DMS79 (cell line): ENCODE measurements around the gene ANKRD11.
"Not testable (repeated sequence)": the region's sequence is repeated elsewhere in the genome, so short reads cannot be mapped to it uniquely, and the experiment has no call there.

Source experiments
- DNase-seq: peaks from one replicate; lab custom pipeline; 2025; lab: John Stamatoyannopoulos, UW

The ANKRD11 gene

DNA sequence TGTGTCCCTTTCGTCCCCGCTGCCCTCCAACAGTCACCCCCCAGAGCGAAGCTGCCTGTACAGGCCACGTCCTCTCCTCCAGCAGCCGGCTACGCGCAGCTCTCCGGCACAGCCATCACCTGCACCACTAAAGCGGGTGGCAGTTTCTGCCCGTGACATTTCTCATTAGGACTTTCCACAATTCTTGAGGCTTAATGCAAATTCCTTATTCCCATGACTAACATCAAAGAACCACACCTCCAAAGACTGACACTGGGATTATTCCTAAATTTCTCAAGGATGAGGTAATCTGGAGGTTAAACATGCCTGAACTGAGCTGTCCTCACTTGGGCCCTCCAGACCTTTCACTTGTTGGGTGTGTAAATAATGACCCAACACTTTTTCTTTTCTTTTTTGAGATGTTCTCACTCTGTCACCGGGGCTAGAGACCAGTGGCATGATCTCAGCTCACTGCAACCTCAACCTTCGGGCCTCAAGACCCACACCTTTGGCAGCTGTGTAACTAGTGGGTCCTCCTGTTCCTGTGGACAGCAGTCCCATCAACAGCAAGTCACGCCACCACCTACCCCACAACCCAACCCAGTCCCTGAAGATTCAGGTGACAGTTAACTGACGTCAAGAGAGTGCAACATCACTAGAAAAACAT, 11.7 kb downstream of the ANKRD11 start:
- no peak for DNase-seq

DNA sequence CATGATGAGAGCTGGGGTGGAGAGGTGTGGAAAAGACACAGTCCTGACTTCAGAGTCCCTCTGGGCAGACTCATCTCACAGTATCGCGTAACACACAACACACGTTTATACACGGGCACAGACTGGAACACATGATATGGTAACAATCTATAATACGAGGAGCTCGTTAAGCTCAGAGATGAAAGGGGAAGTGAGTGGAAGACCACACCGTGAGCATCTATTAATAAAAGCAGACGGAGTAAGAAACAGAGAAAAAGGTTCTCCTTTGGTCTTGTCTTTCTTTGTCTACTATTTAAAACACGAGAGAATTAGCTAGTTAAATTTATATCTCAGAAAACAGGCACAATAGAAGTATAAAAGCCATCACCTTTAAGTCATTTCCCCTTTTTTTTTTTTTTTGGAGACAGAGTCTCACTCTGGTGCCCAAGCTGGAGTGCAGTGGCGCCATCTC, 13.5 kb downstream of the ANKRD11 start:
- no peak for DNase-seq

DNA sequence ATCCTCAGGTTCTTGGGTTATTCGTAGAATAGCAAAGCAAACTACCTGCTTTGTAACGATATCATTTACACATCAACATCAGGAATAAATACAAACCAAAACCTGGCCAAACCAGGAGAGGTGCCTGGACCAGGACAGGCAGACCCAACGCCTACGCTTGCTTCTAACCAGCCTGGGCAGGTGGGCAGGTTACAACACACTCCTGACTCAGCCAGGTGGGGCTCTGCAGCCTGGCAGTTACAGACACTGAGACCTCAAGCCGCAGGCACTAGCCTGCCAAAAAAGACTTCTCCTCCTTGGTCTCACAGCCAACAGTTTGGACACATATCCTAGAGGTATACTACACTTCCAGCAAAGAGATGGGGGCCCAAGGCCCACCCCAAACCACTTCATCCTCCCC, 14.0 kb downstream of the ANKRD11 start:
- no peak for DNase-seq

DNA sequence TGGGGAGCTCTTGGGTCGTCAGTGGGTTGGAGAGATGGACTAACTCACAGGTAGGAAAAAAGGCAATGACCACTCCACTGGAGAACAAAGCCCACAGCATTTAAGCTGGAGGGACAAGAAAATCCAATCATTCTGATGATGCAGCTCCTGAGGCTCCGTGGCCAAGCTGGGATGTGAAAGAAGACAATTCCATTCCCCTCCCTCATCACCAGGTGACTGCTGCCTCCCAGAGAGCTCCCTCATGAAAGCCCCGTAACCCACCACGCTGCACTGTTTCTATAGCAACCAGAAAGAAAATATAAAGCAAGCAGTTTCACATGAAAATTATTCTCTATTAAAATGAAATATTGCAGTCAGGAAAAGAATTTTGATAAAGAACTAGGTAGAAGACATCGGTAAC, 15.2 kb downstream of the ANKRD11 start:
- DNase-seq: no peak

DNA sequence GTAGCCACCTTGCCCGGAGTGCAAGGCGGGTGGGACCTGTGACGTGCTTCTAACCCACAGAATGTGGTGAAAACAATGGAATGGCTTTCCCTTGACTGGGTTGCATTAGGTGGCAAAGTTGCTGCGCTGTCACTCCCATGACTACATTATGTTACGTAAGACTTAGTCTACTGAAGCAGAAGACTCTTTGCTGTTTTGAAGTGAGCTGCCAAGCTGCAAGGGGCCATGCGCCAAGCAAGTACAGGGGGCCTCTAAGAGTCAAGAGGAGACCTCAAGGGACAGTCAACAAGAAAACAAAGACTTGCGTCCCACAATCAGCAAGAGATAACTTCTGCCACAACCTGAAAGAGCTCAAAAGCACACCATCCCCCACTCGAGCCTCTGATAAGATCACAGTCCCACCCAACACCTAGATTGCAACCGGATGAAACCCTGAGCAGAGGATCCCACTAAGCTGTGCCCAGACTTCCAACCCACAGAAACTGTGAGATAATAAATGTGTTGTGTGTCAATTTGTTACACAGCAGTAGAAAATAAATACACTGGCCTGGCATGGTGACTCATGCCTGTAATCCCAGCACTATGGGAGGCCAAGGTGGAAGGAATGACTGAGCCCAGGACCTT, 16.5 kb downstream of the ANKRD11 start:
- no peak for DNase-seq

DNA sequence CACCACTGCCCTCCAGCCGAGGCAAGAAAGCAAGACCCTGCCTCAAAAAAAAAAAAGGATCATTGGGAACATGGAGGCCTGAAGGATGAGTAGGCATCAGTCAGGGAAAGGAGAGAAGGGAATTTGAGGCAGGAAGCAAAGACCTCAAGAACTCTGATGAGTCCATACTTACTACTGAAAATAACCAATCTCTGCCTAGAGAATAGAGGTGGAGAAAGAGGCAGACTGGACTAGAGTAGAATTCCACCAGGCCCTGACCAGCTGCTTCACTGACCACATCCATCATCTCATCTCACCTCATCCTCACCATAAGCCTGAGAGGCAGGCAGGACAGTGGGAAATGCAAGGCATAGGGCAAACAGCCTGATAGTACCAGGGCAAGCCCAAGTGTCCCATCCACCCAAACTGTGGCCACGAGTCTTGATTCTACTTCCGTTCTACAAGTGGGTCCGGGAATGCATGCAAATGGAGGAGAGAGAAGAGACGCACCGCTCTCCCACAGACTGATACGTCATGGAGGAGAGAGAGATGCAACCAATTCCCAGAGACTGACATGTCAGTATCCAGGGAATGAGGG, 17.1 kb downstream of the ANKRD11 start:
- DNase-seq: no peak

DNA sequence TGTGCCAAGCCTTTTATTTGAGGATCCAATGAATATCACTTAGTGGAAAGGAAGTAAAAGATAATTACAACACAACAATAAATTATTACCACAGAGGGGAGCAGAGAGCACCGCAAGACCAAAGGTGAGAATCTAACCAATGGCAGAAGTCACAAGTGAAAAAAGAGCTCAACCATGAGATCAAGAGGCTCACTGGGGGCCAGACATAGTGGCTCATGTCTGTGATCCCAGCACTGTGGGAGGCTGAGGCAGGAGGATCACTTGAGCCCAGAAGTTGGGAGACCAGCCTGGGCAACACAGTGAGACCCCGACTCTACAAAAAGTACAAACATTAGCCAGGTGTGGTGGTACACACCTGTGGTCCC, 17.7 kb downstream of the ANKRD11 start:
- no peak for DNase-seq

DNA sequence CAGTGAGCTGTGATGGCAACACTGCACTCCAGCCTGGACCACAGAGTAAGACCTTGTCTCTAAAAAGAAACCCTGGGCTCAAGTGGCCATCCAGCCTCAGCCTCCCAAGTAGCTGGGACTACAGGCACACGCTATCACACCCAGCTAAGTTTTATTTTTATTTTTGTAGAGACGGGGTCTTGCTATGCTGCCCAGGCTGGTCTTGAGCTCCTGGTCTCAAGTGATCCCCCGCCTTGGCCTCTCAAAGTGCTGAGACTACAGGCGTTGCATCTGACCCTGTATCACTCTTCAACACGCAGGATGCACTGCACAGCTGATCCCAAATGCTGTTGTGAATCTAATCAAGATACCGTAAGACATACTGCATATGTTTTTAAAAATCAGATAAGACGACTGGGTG, 23.0 kb downstream of the ANKRD11 start:
- DNase-seq: no peak

DNA sequence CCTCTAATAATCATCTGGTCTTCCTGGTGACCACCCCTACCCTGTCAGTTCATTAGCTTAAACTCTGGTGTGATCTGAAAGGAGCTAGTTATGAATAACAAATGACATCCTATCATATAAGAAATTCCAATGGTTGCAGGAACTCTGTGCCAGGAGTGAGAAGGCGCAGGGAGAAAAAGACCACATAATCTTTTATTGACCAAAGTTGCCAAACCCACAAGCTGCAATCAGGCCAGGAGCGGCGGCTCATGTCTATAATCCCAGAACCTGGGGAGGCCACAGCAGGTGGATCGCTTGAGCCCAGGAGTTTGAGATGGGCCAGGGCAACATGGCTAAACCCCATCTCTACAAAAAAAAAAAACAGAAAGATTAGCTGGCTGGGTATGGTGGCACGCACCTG, 23.4 kb downstream of the ANKRD11 start:
- DNase-seq: no peak

DNA sequence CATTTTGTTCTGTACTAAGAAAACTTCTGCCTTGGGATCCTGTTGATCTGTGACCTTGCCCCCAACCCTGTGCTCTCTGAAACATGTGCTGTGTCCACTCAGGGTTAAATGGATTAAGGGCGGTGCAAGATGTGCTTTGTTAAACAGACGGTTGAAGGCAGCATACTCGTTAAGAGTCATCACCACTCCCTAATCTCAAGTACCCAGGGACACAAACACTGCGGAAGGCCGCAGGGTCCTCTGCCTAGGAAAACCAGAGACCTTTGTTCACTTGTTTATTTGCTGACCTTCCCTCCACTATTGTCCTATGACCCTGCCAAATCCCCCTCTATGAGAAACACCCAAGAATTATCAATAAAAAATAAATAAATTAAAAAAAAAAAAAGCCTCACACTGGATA, 27.0 kb downstream of the ANKRD11 start:
- DNase-seq: not testable (repeated sequence)

DNA sequence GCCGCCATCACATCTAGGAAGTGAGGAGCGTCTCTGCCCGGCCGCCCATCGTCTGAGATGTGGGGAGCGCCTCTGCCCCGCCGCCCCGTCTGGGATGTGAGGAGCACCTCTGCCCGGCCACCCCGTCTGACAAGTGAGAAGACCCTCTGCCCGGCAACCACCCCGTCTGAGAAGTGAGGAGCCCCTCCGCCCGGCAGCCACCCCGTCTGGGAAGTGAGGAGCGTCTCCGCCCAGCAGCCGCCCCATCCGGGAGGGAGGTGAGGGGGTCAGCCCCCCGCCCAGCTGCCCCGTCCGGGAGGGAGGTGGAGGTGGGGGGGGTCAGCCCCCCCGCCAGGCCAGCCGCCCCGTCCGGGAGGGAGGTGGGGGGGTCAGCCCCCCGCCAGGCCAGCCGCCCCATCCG, 27.7 kb downstream of the ANKRD11 start:
- not testable (repeated sequence) for DNase-seq

DNA sequence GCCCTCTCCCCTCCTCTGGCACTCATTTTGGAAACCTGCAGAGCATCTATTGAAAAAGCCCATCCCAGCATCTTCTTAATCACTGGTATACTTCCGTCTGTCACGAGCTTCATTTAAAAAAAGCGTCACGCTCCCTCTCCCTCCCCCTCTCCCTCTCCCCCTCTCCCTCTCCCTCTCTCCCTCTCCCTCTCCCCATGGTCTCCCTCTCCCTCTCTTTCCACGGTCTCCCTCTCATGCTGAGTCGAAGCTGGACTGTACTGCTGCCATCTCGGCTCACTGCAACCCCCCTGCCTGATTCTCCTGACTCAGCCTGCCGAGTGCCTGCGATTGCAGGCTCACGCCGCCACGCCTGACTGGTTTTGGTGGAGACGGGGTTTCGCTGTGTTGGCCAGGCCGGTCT, 28.5 kb downstream of the ANKRD11 start:
- not testable (repeated sequence) for DNase-seq

DNA sequence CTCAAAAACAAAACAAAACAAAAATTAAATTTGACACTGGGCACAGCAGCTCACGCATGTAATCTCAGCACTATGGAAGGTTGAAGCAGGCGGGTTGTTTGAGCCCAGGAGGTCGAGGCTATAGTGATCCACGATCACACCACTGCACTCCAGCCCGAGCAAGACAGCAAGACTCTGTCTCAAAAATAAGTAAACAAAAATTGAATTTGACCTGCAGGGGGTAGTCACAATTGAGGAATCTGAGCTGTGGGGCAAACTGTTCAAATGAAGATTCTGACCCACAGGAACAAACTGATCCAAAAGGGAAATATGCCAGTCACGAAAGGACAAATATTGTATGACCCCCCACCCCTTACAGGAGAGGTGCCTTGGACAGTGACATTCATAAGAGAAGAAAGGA, 29.8 kb downstream of the ANKRD11 start:
- DNase-seq: no peak

DNA sequence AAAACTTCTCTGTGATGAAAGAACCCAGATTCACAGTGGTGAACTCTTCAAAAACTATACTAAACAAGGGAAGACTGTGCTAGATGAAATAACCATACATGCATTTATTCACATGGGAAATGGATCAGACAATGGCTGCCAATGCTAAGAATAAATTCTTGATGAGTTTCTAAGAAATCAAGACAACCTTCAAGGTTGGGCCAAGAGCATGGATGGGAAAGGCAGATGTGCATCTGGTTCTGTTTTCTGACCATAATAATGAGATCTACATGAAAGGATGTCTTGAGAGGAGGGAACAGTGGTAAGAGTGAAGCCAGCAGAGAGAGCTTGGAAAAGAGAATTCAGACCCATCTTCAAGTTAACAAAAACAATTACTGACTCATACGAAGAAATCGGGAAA, 31.4 kb downstream of the ANKRD11 start:
- no peak for DNase-seq

DNA sequence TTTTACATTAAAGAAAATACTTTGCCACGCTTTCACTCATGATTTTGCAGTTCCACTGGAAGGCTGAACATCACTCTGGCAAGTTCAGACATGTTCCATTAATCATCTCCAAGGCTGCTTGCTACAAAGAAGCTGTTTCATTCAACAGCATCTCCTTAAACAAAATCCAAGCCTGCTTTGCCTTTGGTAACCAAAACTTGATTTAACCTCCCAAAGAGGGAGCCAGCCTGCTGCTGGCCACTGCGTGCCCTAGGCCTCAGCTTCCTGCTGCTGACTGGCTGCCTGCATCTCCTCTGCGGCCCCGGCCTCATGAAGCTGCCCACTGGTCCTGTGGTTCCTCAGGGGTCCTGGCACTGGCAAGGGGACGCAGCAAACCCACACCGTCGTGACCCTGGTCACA, 31.8 kb downstream of the ANKRD11 start:
- no peak for DNase-seq

DNA sequence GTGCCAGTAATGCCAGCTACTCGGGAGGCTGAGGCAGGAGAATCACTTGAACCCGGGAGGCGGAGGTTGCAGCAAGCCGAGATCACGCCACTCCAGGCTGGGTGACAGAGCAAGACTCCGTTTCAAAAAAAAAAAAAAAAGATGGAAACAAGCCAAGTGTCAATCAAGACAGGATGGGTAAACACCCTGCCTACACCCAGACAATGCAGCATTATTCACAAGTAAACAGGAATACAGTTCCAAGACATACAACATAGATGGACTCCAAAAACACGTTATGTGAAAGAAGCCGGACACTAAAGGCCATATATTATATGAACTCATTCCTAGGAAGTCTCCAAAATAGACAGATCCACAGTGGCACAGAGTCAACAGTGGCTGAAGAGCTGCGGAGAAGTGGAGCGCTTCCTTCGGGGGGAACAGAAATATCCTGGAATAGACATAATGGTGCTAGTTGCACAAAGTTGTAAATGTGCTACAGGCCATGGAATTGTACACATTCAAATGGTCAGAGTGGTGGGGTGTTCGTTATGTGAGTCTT, 33.9 kb downstream of the ANKRD11 start:
- DNase-seq: no peak

DNA sequence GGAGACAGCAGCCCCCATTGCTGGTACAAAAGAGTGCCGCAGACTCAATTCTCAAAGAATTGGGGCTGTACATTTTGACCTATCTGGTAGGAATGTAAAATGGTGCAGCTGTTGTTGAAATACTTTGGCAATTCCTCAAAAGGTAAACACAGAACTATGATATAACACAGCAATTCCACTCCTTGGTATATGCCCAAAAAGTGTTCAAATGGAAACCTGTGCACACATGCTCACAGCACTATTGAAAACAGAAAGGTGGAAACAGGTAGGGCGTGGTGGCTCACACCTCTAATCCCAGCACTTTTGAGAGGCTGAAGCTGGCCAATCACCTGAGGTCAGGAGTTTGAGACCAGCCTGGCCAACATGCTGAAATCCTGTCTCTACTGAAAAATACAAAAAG, 34.7 kb downstream of the ANKRD11 start:
- no peak for DNase-seq

DNA sequence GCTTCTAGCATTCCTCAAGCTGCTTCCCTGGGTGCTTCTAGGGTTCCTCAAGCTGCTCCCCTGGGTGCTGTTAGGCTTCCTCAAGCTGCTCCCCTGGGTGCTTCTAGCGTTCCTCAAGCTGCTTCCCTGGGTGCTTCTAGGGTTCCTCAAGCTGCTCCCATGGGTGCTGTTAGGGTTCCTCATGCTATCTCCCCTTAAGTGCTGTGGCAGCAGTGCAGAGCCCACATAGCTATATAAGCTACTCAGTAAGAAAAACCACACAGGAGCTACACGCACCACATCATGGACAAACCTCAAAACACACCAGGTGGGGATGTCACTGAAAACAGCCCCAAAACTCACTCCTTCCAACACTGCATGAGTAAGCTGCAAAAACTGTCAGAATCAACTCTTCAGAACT, 35.2 kb downstream of the ANKRD11 start:
- DNase-seq: no peak

DNA sequence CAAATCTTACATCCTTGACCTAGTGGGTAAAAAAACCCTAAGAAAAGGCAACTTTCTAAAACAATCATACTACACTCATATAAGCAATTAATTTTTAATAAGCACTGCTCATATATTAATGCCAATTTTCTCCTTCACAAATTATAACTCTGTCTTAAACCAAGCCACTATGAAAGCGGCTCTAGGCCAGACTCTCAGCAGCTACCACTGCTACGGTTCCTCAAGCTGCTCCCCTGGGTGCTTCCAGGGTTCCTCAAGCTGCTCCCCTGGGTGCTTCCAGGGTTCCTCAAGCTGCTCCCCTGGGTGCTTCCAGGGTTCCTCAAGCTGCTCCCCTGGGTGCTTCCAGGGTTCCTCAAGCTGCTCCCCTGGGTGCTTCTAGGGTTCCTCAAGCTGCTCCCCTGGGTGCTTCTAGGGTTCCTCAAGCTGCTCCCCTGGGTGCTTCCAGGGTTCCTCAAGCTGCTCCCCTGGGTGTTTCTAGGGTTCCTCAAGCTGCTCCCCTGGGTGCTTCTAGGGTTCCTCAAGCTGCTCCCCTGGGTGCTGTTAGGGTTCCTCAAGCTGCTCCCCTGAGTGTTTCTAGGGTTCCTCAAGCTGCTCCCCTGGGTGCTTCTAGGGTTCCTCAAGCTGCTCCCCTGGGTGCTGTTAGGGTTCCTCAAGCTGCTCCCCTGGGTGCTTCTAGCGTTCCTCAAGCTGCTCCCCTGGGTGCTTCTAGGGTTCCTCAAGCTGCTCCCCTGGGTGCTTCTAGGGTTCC, 35.8 kb downstream of the ANKRD11 start:
- DNase-seq: not testable (repeated sequence)

DNA sequence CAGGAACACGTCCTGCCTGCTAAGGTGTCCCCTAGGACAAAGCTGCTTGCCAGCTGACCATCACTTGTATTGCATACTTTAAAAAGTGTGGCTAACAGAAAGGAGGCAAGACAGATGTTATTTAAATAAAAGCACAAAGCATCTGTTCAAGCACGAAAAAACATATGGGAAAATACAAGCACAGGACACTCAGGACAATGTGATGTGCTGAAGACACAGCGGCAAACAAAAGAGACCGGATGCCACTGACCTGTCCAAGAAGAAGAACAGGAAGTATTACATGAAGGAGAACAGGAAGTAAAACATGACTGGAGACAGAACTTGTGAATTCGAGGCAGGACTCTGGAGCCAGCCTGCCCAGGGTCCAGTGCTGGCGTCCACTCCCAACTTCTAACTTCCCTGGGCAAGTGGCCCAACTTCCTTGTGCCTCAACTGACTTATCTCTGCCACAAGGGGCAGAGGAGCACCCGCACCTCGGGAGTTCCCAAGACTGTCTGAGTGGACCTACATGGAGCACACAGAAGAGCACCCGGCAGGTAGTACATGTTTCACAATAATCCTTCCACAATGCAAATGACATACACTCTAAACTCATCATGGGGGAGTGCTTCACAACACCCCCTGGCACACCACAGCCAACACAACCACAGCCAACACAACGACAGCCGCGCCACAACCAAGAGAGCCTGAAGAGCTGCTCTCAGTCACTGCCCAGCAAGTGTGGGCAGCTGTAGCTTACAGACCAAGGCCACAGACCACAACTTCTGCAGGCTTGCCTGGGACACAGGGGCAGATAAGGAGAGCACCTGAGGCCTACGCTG, 36.6 kb downstream of the ANKRD11 start:
- DNase-seq: no peak

DNA sequence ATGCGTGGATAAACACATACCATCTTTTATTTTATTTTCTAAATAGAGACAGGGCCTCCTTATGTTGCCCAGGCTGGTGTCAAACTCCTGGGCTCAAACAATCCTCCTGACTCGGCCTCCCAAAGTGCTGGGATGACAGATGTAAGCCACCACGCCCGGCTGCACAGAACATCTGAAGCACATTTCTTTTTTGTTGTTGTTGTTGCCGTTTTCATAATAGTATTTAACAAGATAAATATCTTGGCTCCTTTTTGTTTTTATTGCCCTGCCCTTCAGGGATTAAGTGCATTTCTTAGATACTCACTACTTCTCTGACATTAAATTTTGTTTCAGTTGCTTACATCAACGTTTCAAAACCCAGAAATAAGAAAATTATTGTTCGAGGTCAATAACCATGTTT, 37.4 kb downstream of the ANKRD11 start:
- no peak for DNase-seq

DNA sequence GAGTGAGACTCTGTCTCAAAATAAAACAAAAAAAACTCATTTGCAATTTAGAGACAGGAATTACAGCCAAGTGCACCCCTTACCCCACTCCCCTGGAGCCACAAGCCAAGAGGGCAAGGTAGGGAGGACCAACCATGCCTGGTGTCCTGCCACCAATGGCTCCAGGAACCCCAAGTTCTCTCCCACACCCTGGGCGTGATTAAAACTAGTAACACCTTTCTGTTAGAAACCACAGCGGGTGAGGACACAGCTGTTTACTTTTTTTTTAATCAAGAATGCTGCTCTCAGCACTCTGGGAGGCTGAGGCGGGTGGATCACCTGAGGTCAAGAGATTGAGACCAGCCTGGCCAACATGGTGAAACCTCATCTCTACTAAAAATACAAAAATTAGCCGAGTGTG, 38.1 kb downstream of the ANKRD11 start:
- no peak for DNase-seq
